HPDE6-E6E7 (cell line): Measurements from ENCODE around the gene LIPE.

Source experiments
- DNase-seq: peaks from one replicate; pipeline ENCODE4 v3.0.0; 2011; ENCODE audit warnings: missing footprints; ENCODE audit errors: extremely low spot score

LIPE gene

GRCh38 chr19:42353341-42354015, 73.7 kb downstream of the LIPE start:
- DNase-seq = no peak

DNA sequence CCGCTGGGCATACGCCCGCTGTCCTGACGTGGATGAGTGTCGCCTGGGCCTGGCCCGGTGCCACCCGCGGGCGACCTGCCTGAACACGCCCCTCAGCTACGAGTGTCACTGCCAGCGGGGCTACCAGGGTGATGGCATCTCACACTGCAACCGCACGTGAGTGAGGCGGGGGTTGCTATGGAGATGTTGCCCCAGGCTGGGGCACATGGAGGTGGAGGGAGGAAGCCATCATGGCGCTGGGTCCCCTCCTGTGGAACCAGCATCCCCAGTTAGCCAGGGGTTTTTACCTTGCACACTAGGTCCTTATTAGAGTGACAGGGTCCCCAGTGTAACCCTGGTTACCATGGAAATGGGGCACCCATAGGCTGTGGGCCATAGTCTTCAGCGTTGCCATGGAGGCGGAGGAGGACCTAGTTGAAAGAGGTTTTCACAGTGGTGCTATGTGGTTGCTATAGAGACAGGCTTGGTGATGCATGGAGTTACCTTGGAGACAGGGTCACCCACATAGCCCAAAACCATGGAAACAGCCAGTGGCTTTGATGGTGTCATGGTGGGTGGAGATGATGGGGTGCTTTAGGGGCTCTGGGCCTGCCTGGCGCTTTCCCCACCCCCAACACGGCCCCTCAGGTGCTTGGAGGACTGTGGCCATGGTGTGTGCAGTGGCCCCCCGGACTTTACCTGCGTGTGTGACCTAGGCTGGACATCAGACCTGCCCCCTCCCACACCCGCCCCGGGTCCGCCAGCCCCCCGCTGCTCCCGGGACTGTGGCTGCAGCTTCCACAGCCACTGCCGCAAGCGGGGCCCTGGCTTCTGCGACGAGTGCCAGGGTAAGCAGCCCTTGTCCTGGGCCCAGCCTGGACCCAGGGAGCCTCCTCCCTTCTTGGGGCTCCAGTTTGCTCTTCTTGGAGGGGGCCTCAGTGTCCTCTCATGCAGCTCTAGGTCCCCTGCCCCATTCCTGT, 74.6 kb downstream of the LIPE start:
- no peak for DNase-seq
